ENCODE measurements around the gene LRP5.

Gene LRP5

DNA sequence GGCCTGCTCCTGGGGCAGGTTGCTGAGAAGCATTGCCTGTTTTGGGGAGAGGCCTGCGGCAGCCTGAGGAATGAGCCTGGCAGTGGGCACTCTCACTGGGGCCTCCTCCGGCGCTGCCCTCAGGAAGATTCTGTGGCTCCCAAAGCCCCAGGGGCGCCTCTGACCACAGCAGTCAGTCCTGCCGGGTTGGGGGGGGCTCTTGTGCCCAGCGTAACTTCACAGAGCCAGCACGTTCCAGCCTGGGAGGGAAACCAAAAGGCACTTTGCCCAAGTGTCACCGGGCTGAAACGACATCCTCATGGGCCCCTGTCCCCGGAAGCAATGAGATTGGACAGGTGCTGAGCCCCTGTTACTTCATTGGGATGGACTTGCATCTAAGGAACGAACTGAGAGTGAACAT is 4.3 kb upstream of the LRP5 start:
- in situ Hi-C loops (cut with HindIII; ENCODE audit: low sequenced_read_pairs): no loop called here

DNA sequence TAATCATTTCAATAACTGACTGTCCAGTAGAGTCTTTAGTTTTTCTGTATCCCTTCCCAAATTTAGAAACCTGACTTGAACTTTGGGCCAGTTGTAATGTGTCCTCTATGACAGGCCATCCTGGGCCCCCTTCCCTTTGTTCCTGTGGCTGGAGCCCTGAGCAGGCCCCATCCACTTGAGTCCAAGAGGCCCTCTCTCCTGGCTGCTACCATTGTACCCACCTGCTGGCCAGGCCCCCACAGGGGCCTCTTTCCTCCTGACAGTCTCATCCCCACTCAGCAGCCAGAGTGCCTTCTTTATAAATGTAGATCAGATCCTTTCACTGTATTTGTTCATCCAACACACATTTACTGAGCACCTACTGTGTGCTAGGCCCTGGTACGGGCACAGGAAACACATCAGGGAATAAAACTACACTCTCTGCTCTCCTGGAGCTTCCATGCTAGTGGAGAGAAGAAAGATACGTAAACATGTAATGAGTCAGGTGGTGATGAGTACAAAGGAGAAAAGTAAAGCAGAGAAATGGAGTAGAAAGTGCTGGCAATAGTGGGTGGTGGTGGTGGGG is 2.7 kb upstream of the LRP5 start:
- in situ Hi-C loops (cut with HindIII; ENCODE audit: low sequenced_read_pairs): no loop called here

DNA sequence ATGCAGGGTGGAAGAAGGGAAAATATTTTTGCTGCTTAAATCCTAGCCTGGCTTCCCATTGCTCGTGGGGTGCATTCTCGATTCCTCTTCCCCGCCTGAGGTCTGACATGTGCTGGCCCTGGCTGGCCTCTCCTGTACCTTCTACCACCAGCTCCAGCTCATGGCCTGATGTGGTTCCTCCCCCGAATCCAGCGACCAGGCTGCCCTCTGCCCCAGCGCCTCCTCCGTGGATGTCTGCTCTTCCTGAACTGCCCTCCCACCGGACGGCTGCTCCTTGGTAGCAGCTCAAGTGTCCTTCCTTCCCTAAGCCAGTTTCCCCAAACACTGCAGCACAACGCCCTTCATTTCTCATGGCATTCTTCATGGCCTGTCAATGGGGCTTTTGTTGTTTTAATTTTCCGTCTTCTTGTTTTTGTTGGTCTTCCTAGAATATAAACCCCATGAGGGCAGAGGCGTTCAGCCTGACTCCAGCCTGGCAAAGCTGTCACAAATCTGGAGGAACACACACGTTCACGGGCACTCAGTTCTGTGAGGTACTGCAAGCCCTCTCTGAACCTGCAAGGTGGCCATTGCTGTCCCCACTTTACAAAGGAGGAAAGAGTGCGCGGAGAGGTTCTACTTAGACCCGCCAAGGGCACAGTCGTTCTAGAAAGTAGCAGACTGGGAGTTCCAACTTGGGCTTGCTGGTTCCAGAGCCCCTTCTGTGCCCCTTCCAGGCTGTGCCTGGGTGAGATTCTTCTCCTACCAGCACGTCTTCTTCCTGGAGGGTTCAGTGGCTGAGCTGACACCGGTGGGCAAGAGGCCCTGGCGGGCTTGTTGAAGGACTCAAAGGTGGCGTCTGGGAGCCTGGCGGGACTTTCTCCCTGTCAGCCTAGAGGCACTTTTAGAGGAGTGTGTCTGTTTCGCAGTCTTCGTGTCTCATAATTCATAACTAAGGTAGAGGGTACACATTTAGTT is 953 bp upstream of the LRP5 start:
- in situ Hi-C loops (cut with HindIII; ENCODE audit: low sequenced_read_pairs): no loop called here

DNA sequence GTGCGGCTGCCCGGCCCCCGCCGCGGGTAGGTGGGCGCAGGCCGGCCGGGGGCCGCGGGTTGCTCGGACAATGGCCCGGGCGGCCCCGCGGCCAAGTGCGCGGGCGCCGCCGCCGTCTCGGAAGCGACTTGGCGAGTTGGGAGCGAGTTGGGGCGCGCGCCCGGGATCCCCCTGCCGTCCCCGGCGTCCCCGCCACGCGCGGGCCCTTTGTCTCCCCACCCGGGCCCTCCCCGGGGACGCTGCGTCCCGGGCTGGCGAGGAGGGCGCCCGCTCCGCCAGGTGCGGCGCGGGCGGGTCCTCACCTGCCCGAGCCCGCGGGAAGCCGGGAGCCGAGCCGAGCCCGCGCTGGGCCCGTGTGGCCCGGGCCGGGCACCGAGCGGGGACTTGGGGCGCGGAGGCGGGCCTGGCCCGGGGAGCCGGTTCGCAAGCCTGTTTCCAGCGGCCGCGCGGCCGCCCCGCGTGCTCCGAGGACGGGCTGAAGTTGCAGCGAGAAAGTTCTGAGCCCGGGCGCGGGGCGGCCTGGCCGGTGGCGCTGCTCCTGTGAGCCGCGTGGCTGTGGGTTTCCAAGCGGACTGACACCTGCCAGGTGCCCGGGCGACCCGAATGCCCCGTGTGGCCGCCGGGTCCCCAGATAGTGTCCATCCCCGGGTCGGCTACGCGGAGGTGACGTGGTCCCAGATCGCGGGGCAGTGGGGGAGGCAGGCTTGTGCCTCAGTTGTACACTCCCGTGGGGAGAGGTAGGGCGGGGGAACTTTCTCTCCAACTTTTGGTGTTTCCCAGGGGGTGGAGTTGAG is 586 bp downstream of the LRP5 start:
- in situ Hi-C loops (cut with HindIII; ENCODE audit: low sequenced_read_pairs): no loop called here

DNA sequence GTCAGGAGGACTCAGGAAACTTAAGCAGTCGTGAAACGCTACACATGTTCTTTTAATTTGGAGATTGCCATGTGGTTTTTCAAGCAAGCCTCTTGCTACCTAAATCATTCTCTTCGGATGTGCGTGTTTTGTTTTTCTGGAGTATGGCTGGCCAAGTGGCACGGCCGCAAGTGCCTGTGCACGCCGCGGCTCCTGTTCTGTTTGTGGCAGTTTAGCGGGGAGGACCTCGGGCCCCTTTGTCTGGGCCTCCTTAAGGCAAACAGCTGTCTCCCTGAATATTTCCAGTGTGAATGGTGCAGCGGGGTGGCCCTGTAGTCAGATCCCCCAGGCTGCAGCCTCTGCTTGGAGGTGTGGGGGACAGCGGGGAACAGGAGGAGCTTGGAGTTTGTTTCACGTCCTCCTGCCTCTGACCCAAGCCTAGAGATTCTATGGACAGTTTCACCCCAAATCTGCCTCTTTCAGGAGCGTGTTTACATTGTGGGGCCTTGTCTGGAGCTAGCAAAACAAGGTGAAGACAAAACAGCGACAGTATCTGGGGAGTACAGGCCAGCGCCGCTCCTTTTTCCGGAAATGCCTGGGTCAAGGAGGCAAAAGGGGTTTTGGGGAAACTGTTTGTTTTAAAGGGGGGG is 1.3 kb downstream of the LRP5 start:
- in situ Hi-C loops (cut with HindIII; ENCODE audit: low sequenced_read_pairs): no loop called here

DNA sequence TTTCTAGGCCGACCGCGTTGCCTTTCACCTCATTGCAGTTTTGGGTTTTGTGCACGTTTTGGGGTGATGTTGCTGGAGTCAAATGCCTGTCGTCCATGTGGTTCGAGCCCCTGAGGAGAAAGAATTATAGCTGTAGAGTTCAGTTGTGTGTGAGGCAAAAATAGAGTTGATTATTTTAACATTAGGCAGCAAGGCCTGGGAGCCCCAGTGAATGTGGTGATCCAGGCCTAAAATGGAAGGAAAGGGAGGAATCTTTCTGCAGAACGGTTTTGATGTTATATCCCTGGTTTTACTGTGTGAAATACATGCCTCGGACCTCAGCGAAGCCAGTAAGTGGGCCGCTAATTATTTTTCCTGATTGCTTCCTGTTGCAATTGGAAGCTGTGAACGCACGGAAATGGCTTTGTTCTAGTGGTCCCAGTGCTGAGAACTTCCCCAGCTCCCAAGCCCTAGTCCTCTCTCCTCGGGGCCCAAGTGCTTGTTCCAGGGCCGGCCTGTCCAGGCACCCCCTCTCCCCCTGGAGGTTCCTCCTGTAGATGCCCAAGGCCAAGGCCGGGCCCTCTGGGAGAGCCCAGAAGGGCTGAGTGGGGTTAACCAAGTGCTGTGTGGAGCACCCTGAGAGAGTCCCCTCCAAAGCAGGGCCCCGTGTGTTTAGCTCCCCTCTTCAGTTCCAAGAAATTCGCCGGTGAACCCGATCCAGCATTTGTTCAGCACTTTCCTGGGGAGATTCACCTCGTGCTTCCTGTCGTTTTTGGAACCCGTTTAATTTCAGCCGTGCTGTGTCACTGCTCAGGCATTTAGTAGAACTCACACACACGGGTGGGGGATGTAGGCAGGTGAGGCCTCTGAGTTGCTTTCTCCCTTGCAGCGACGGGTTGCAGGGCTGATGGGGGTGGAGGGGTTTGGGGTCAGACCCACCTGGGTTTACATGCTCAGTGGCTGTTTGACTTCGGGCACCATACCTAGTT is 2.1 kb downstream of the LRP5 start:
- in situ Hi-C loops (cut with HindIII; ENCODE audit: low sequenced_read_pairs): no loop called here

DNA sequence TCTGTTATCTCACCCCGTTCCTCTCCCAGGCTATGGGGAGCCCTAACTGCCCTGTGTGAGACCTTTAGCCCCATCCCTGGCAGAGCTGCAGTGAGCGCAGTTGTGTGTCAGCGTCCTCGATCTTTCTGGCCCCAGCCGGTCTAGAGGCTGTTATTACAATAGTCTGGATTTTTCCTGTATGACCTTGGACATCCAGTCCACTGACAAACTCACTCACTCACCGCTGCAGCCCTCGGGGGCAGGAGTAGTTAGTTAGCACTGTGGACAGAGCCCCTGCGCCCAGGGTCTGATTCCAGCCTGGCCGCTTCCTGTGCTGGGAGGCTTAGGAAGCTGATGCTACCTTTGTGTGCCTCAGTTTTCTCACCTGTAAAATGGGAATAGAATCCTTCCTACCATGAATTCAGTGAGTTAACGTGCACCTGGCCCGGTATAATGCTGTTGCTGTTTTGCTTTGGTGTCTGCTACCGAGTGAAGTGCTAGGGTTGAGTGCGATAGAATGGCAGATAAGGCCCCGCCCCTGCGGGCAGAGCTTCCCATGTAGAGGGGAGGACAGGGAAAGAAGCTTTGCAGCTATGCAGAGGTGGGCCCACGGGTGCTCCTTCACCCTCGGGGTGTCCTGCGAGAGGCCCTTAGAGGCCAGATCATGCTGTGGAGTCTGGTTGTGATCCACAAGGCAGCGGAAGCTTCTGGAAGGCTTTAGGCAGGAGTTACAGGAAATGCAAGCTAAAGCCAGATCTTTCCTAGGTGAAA is 3.0 kb downstream of the LRP5 start:
- in situ Hi-C loops (cut with HindIII; ENCODE audit: low sequenced_read_pairs): no loop called here

DNA sequence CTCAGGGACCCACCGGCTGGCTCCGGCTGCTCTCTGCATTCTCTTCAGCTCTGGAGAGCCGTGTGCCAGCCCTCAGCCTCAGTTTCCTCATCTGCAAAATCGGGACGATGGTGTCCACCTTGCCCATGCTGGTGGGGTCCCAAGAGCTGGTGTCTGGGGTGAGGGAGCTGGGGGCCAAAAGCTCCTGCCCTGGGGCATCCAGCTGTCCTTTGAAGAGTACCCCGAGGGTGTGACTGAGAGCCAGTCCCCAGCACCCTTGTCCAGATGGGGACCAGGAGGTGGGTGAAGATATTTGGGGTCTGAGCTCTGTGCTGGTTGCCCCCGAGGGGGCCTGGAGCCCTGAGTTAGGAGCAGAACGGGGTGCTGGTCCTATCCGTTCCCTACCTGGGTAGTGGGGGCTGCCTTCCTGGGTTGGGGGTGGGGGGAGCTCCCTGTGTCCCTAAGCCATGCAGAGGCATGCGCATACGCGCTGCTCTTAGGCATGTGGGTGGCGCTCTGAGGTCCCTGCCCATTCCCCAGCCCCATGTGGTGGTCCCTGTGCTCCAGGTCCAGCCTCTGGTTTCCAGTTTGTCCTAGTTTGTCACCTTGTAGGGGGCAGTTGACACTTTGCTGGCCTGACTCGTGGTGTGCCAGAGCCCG is 4.9 kb downstream of the LRP5 start:
- in situ Hi-C loops (cut with HindIII; ENCODE audit: low sequenced_read_pairs): no loop called here

DNA sequence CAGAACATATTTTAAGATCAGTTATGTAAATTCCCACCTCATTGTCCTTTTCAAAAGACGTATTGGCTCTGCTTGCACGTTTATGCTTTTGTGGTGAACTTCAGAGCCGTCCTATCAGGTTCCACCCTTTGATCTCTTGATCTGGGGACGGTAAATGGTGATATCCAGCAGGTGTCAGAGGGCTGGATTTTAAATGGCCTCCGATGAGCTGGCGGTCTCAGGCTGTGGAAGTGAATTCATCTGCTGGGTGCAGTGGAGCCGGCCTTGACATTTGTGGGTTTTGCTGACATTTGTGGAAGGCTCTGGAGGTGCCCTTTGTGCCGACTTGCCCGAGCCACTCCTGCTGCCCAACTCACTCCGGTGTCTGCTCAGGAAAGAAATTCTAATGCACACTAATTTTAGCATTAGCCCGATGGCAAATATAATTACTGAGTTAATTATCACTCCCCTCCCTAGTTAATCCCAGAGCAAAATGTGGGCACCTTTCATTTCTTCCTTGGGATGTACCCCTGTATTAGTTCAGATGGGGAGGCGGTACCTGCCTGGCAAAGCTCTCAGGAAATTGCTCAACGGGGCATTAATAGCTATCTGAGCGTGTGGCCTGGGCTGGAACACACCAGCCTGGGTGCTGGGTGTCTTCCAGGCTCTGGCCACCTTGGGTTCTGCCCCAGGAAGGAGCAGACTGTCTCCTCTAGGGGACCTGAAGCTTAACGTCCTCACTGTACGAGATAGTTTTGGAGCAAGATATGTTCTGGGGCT is 9.1 kb downstream of the LRP5 start:
- in situ Hi-C loops (cut with HindIII; ENCODE audit: low sequenced_read_pairs): no loop called here

DNA sequence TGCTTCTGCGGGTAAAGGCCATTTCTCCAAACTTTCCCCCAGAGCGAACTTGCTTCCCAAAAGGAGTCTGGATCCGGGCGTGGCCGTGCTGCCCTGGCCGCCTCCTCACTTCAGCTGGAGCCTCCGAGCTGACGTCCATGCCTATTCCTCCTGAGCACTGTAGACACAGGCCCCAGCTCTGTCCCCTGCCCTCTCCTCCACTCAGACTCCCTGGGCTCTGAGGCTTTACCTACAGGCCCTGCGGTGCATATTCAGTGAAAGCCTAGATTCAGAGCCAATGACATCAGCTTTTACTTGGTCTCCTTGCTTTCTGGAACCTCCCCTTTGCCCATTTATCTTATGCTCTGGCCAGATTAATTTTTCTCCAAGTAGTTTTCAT is 9.7 kb downstream of the LRP5 start:
- in situ Hi-C loops (cut with HindIII; ENCODE audit: low sequenced_read_pairs): no loop called here

DNA sequence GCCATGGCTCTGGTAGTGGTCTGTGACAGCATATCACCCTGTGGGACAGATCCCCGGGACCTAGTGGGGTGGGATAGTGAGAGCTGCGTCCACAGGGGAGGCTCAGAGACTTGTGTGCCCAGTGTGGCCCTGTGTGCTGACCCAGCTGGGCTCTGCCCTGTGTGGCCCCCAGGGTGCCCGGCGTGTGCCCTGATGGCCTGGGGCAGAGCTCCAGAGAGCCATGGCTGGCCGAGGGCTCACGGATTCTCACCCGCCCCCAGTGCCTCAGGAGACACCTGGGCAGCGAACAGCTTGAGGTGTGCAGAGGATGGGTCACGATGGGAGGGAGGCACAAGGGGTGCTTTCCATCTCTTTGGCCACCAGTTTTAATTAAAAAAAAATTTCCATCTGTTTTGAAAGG is 11.8 kb downstream of the LRP5 start:
- in situ Hi-C loops (cut with HindIII; ENCODE audit: low sequenced_read_pairs): no loop called here

DNA sequence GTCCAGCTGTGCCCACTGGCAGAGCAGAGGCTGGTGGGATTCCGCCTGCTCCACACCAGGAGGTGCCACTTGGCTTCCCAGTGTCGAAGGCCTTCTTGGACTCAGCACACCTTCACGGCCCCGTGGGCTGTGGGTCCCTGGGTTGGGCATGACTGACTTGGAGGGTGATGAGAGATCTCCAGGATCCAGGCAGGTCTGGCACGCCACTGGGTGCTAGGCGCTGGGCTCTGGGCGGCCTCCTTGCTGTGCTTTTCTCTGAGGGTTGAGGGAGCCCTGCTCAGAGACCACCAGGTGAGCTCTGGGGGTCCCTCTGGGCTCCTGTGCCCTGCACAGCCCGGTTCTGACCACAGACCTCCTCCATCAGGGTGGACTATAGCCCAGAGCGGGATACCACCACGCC is 12.3 kb downstream of the LRP5 start:
- in situ Hi-C loops (cut with HindIII; ENCODE audit: low sequenced_read_pairs): no loop called here

DNA sequence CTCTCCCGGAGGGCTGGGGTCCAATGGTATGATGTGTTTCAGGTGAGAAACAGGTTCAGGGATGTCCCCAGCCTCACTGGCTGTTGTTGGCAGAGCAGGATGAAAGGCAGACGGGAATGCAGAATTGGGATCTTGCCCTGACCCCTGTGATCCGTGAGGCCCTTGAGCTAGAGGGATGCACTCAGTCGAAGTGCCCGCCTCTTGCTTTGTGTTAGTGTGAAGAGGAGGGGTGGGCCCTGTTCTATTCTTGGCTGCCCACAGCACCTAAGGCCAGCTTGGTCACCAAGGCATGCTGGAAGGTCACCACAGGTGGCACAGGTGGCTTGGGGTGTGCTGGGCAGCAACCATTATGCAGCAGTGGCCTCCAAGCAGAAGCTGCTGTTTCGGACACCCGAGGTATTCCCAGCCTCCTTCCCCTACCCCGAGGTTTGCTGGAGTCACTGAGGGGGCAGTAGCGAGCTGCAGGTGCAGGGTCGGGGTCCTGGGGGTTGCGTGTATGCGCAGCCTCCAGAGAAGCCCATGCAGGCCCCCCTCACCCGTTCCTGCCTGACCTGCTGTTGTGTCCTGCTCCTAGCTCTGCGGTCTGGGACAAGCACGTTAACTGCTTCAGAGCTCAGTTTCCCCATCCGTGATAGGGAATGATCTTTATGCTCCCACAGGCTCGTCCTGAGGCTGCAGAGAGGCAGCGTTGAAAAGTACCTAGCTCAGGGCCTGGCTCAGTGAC is 13.0 kb downstream of the LRP5 start:
- in situ Hi-C loops (cut with HindIII; ENCODE audit: low sequenced_read_pairs): no loop called here

DNA sequence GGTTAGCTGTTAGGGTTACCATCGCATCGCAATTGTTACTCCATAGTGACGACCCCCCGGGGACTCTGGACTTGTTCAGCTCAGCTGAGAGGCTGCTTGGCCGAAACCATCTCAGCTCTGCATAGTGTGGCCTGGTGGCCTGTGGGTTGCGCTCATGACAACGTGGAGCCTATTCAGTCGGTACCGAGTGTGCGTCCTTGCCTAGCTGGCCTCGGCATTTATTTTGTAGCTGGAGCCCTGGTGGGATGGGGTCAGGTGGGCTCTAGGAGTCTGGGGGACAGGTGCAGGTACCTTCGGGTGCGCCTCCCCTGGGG is 13.5 kb downstream of the LRP5 start:
- in situ Hi-C loops (cut with HindIII; ENCODE audit: low sequenced_read_pairs): no loop called here

DNA sequence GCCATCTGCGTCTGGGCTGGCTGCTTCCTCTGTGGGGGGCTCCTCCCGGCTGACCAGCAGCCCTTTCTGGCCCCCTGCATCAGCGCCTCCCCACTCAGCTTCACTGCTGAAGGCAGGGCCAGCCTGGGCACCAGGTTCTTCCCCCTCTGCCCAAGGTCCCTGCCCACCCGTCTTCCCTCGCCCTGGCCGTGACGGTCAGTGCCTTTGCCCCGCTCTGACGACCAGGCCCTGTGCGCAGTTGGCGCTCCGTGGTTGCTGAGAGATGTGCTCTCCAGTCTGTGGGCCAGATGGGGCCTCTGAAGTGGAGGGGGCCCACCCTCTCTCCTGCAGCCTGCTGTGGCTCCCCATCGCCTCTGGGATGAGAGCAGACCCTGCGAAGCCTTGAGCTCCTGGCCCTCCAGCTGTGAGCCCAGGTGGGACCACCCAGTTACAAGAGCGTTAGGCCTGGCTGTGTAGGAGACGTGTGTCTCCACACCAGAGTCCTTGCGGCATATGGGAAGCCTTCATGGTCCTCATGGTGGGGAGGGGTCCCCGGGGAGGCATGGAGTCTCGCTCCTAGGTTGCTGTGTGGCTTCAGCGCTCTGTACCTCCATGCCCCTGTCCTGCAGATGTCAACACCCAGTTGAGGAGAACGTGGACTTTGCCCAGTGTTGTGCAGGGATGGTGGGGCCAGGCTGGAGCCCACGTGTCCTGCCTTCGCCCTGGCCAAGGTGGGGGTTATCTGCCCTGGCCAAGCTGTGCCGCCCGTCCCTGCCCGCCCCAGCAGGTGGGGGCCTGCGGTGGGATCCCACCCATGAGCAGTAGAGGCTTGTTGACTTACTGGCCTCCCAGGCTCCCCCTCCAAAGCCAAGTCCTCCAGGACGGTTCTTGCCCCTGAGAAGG is 14.2 kb downstream of the LRP5 start:
- in situ Hi-C loops (cut with HindIII; ENCODE audit: low sequenced_read_pairs): no loop called here

DNA sequence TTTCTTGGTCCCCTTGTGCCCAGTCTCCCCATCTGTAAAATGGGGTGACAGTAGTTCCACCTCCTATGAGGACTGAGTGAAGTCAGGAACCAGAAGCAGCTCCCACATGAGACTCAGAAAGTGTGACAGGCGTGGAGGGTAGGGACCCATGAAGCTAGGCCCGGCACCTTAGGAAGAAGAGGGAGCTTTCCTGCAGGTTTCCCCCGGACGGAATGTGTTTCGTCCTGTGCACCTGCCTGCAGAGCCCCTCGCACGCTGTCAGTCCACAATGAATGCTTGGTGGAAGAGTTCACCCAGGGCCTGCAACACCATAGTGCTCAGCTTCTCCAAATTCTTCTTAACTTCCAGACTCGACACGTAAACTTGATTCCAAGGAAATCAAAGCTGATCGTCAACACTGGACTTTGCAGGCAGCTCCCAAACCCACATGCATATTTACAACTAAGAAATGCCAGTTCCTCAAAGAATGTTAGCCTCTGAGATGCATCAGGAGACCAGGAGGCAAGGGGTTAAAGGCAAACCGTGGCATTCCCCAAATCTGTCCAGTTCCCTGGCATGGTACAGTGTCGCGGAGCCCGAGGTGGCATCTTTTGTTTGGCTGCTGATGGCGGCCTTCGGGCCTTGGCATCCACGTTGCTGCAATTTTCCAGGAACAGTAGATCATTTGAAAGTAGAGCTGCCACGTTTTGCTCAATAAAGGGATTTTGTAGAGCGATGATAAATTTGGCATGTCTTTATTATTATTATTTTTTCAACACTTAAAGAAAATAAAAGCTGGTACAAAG is 15.4 kb downstream of the LRP5 start:
- in situ Hi-C loops (cut with HindIII; ENCODE audit: low sequenced_read_pairs): no loop called here

Measured in DLD1 (cell line).